Hepatocyte (in vitro differentiated cells): ENCODE measurements around the gene PHF12. TPM values are rescaled to one million over a fixed set of nuclear protein-coding genes. Genes with fewer than 3 reads are reported as not detected.

Source experiments
- DNase-seq: peaks from one replicate; pipeline ENCODE4 v3.0.0-alpha.2; 2016; ENCODE audit warnings: low spot score
- H2AFZ ChIP-seq: fragments of 200-600 bp; sonication (generic); 2 replicates; pipeline ENCODE4 v1.6.0; 2016; ENCODE audit warnings: antibody characterized with exemption, mild to moderate bottlenecking
- H3K27ac ChIP-seq: fragments of 200-600 bp; sonication (generic); 2 replicates; pipeline ENCODE4 v1.5.1; 2016; ENCODE audit warnings: mild to moderate bottlenecking
- H3K27me3 ChIP-seq: fragments of 200-600 bp; sonication (generic); 2 replicates; pipeline ENCODE4 v1.6.1; 2016
- H3K36me3 ChIP-seq: fragments of 200-600 bp; sonication (generic); replicated peaks from 2 replicates; pipeline ENCODE4 v1.5.1; 2016; ENCODE audit warnings: low read depth; ENCODE audit not compliant: insufficient read depth
- H3K4me1 ChIP-seq: fragments of 200-600 bp; sonication (generic); 2 replicates; pipeline ENCODE4 v1.5.1; 2016; ENCODE audit warnings: mild to moderate bottlenecking, moderate library complexity; ENCODE audit not compliant: insufficient read depth
- H3K4me2 ChIP-seq: fragments of 200-600 bp; sonication (generic); 2 replicates; pipeline ENCODE4 v1.6.0; 2016
- H3K4me3 ChIP-seq: fragments of 200-600 bp; sonication (generic); 2 replicates; pipeline ENCODE4 v1.5.1; 2016; ENCODE audit warnings: mild to moderate bottlenecking
- H3K79me2 ChIP-seq: fragments of 200-600 bp; sonication (generic); 2 replicates; pipeline ENCODE4 v1.6.0; 2017; ENCODE audit warnings: mild to moderate bottlenecking
- H3K9me2 ChIP-seq: fragments of 200-600 bp; sonication (generic); replicated peaks from 2 replicates; pipeline ENCODE4 v1.6.0; 2017; ENCODE audit warnings: mild to moderate bottlenecking; ENCODE audit not compliant: insufficient read depth
- H3K9me3 ChIP-seq: fragments of 200-600 bp; sonication (generic); 2 replicates; pipeline ENCODE4 v1.5.1; 2016; ENCODE audit warnings: low read depth, mild to moderate bottlenecking
- H4K20me1 ChIP-seq: fragments of 200-600 bp; sonication (generic); 2 replicates; pipeline ENCODE4 v1.6.0; 2016; ENCODE audit warnings: mild to moderate bottlenecking; ENCODE audit not compliant: insufficient read depth, poor library complexity, severe bottlenecking
- EZH2 ChIP-seq: fragments of 200-600 bp; sonication (generic); IDR thresholded peaks from 2 replicates; pipeline ENCODE4 v1.6.1; 2016; ENCODE audit warnings: antibody characterized with exemption, mild to moderate bottlenecking, borderline replicate concordance
- EZH2phosphoT487 ChIP-seq: fragments of 200-600 bp; sonication (generic); IDR thresholded peaks from one replicate; pipeline ENCODE4 v1.6.1; 2018; ENCODE audit warnings: antibody characterized with exemption, mild to moderate bottlenecking, low read depth, moderate library complexity; ENCODE audit not compliant: unreplicated experiment, severe bottlenecking
- WGBS: methylation state at CpG from one replicate; pipeline ENCODE4 v1.1.6; 2016; ENCODE audit warnings: low lambda C conversion rate; ENCODE audit errors: missing lambda C conversion rate; 5-methylcytosine and 5-hydroxymethylcytosine counted together
- polyA plus RNA-seq: library from polyadenylated mRNA; unstranded; fragments of >200 nt; fragmentation: Nextera tagmentation; extraction: Ambion mirVana; gene quantifications from 2 replicates; pipeline ENCODE4 v1.2.1, GENCODE V29; 2016
- total RNA-seq: library from RNA; depleted of rRNA; stranded (reverse); fragments of >200 nt; gene quantifications from 2 replicates; pipeline ENCODE4 v1.2.3, GENCODE V29; 2014
- TF ChIP-seq, protein P1 (sequence below): fragments of 200-600 bp; sonication (generic); IDR thresholded peaks from 2 replicates; pipeline ENCODE4 v1.5.1; 2016; ENCODE audit warnings: antibody characterized with exemption, mild to moderate bottlenecking; ENCODE audit not compliant: poor library complexity

Gene PHF12
- total and polyA plus RNA-seq, 2 experiments from 2014 or later: 12.1 to 19.0 TPM

DNA sequence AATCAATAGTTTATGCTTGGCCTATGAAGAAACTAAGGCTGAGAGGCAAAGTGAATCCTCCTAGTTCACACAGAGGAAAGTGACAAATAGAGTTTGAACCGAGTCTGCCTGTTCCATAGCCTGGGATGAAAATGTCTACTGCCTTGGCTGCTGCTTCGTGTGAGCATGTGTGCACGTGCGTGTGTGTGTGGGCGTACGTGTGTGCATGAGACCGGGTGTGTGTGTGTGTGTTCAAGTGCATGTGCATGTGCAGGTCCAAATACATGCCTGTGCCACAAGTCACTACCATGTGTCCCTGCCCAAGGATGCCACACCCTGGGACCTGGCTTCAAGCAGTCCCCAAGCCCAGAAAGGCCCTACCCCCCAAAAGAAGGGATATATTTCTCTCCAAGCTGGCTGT lies 40.9 kb upstream of the PHF12 start:
- Histone ChIP-seq H3K4me2 (no peak overlapping the region), H3K27me3 (no peaks in the 10 kb centered on the region), H3K79me2 (no peaks in the 10 kb centered on the region), H3K27ac (no peak overlapping the region), H2AFZ (no peak overlapping the region), H3K9me2 (no peaks in the 10 kb centered on the region), H3K4me3 (no peak overlapping the region), H3K9me3 (no peaks in the 10 kb centered on the region), H4K20me1 (no peaks in the 10 kb centered on the region), H3K36me3 (no peaks in the 10 kb centered on the region), H3K4me1 (peaks cover 5% of the 10 kb centered on the region)
- TF ChIP-seq, protein P1, sequence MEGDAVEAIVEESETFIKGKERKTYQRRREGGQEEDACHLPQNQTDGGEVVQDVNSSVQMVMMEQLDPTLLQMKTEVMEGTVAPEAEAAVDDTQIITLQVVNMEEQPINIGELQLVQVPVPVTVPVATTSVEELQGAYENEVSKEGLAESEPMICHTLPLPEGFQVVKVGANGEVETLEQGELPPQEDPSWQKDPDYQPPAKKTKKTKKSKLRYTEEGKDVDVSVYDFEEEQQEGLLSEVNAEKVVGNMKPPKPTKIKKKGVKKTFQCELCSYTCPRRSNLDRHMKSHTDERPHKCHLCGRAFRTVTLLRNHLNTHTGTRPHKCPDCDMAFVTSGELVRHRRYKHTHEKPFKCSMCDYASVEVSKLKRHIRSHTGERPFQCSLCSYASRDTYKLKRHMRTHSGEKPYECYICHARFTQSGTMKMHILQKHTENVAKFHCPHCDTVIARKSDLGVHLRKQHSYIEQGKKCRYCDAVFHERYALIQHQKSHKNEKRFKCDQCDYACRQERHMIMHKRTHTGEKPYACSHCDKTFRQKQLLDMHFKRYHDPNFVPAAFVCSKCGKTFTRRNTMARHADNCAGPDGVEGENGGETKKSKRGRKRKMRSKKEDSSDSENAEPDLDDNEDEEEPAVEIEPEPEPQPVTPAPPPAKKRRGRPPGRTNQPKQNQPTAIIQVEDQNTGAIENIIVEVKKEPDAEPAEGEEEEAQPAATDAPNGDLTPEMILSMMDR: no peak
- TF ChIP-seq EZH2phosphoT487 (no peak), EZH2 (no peak)
- WGBS: 86% methylated on average over 7 of the region's 7 CpGs
- no peak for DNase-seq

- no peak for TF ChIP-seq EZH2phosphoT487
- TF ChIP-seq, protein P1: no peak
- TF ChIP-seq EZH2: no peak
- Histone ChIP-seq H3K4me1 (peaks cover 9% of the 10 kb centered on the region), H3K27ac (no peak overlapping the region), H3K4me2 (no peak overlapping the region), H3K79me2 (no peaks in the 10 kb centered on the region), H3K27me3 (peaks cover 2% of the 10 kb centered on the region), H3K9me2 (no peaks in the 10 kb centered on the region), H3K4me3 (no peak overlapping the region), H3K9me3 (no peaks in the 10 kb centered on the region), H2AFZ (no peak overlapping the region), H3K36me3 (no peaks in the 10 kb centered on the region), H4K20me1 (no peaks in the 10 kb centered on the region)
- DNase-seq: no peak
- 81% methylated on average over 8 of the region's 8 CpGs for WGBS
Measured at GRCh38 chr17:28991779-28992178, 40.5 kb upstream of the PHF12 start.

- DNase-seq: no peak
- Histone ChIP-seq H4K20me1 (no peaks in the 10 kb centered on the region), H2AFZ (no peak overlapping the region), H3K9me2 (no peaks in the 10 kb centered on the region), H3K36me3 (no peaks in the 10 kb centered on the region), H3K9me3 (no peaks in the 10 kb centered on the region), H3K4me3 (no peak overlapping the region), H3K79me2 (no peaks in the 10 kb centered on the region), H3K27me3 (peaks cover 26% of the 10 kb centered on the region), H3K4me1 (peaks cover 20% of the 10 kb centered on the region), H3K27ac (no peak overlapping the region), H3K4me2 (no peak overlapping the region)
- TF ChIP-seq EZH2 (no peak), EZH2phosphoT487 (no peak)
- TF ChIP-seq, protein P1: no peak
Measured at GRCh38 chr17:28989028-28989427, 37.7 kb upstream of the PHF12 start.

- 100% methylated on average over 1 of the region's 1 CpG for WGBS
- TF ChIP-seq EZH2phosphoT487 (no peak), EZH2 (no peak)
- TF ChIP-seq, protein P1: no peak
- DNase-seq: no peak
- H3K27me3 ChIP-seq: peaks cover 29% of the 10 kb centered on the region
- H3K4me2 ChIP-seq: no peak overlapping the region
- H3K36me3 ChIP-seq: no peaks in the 10 kb centered on the region
- H3K79me2 ChIP-seq: no peaks in the 10 kb centered on the region
- H3K27ac ChIP-seq: no peak overlapping the region
- H3K4me3 ChIP-seq: no peak overlapping the region
- H3K9me3 ChIP-seq: no peaks in the 10 kb centered on the region
- H4K20me1 ChIP-seq: no peaks in the 10 kb centered on the region
- no peaks in the 10 kb centered on the region for H3K9me2 ChIP-seq
- H2AFZ ChIP-seq: no peak overlapping the region
- peaks cover 20% of the 10 kb centered on the region for H3K4me1 ChIP-seq
Measured at GRCh38 chr17:28988475-28988874, 37.2 kb upstream of the PHF12 start.
